SK-N-SH (cell line): Measurements from ENCODE around the gene MRPL10. TPM values are rescaled to one million over a fixed set of nuclear protein-coding genes. Genes with fewer than 3 reads are reported as not detected.

Source experiments
- polyA plus RNA-seq, 3 experiments: library from polyadenylated mRNA; depleted of rRNA; stranded (reverse); fragments of >200 nt; gene quantifications; 2 replicates each; pipeline ENCODE4 v1.2.3, GENCODE V29; 2012

Gene MRPL10
- polyA plus RNA-seq, 1 of the 3 experiments (the other 2 are of a cell fraction): 136 TPM

Other genes with a start within 250 kb of the MRPL10 start
- gene KPNB1, start 181.6 kb downstream of the MRPL10 start, polyA plus RNA-seq (2012; rRNA removed): 89.5 and 142 TPM in 2 replicates
- gene TBKBP1, start 137.4 kb downstream of the MRPL10 start, polyA plus RNA-seq (2012; rRNA removed): 11.5 and 14.4 TPM in 2 replicates
- not detected in 2 replicates for gene TBX21, start 98.3 kb downstream of the MRPL10 start, polyA plus RNA-seq (2012; rRNA removed)
- 23.7 and 24.7 TPM in 2 replicates for gene OSBPL7, start 9.7 kb downstream of the MRPL10 start, polyA plus RNA-seq (2012; rRNA removed)
- gene LRRC46, start 129 bp upstream of the MRPL10 start, polyA plus RNA-seq (2012; rRNA removed): 1.6 and 1.8 TPM in 2 replicates
- gene SCRN2, start 9.7 kb upstream of the MRPL10 start, polyA plus RNA-seq (2012; rRNA removed): 135 and 139 TPM in 2 replicates
- 0.03 TPM in 2 replicates for gene SP6, start 19.6 kb upstream of the MRPL10 start, polyA plus RNA-seq (2012; rRNA removed)
- 8.8 and 16.7 TPM in 2 replicates for gene SP2, start 64.7 kb upstream of the MRPL10 start, polyA plus RNA-seq (2012; rRNA removed)
- 26.1 and 33.8 TPM in 2 replicates for gene PNPO, start 110.0 kb upstream of the MRPL10 start, polyA plus RNA-seq (2012; rRNA removed)
- not detected in 2 replicates for gene PRR15L, start 126.3 kb upstream of the MRPL10 start, polyA plus RNA-seq (2012; rRNA removed)
- 208 and 288 TPM in 2 replicates for gene CDK5RAP3, start 139.6 kb upstream of the MRPL10 start, polyA plus RNA-seq (2012; rRNA removed)
- 31.2 and 36.9 TPM in 2 replicates for gene COPZ2, start 206.3 kb upstream of the MRPL10 start, polyA plus RNA-seq (2012; rRNA removed)
- 159 and 174 TPM in 2 replicates for gene NFE2L1, start 216.8 kb upstream of the MRPL10 start, polyA plus RNA-seq (2012; rRNA removed)